Ovary (tissue), 9 donors: ENCODE results near the gene SIPA1L3. TPM values are rescaled to one million over a fixed set of nuclear protein-coding genes. Genes with fewer than 3 reads are reported as not detected.

Source experiments
- DNase-seq, 5 donors: peaks; one replicate each; pipeline ENCODE4 v3.0.0-alpha.2; 2019 to 2020
- H3K27ac ChIP-seq, 2 donors: fragments of 200-600 bp; one replicate each; pipeline versions ENCODE4 v1.5.1 to v1.8.0; 2019 to 2022
- H3K27me3 ChIP-seq: fragments of 200-600 bp; one replicate; pipeline ENCODE4 v1.8.0; 2022
- H3K36me3 ChIP-seq: fragments of 200-600 bp; sonication (generic); one replicate; pipeline ENCODE4 v1.5.1; 2019
- H3K4me1 ChIP-seq: one replicate; pipeline ENCODE4 v1.8.1; 2013; ENCODE audit warnings: mild to moderate bottlenecking, moderate library complexity; ENCODE audit not compliant: insufficient read depth
- H3K4me3 ChIP-seq: fragments of 200-600 bp; sonication (generic); one replicate; pipeline ENCODE4 v1.5.1; 2017
- H3K9me3 ChIP-seq, 2 donors: fragments of 200-600 bp in 1 of 2; sonication (generic) in 1 of 2; one replicate each; pipeline versions ENCODE4 v1.5.1 to v1.8.1; 2013 to 2019; ENCODE audit warnings: mild to moderate bottlenecking in 1 of 2, moderate library complexity in 1 of 2
- EP300 ChIP-seq: sonication (generic); formaldehyde crosslinking; IDR thresholded peaks from one replicate; pipeline ENCODE4 v1.6.1; 2017; ENCODE audit warnings: antibody characterized with exemption
- POLR2A ChIP-seq: fragments of 450-650 bp; IDR thresholded peaks from one replicate; pipeline ENCODE4 v1.6.1; 2017; ENCODE audit warnings: antibody characterized with exemption, mild to moderate bottlenecking, moderate library complexity
- WGBS, 3 donors: extraction: QIAGEN DNeasy Blood & Tissue Kit in 1 of 3; methylation state at CpG; one replicate each; pipeline versions ENCODE4 v1.1.5 to v1.1.7; 2013 to 2017; 5-methylcytosine and 5-hydroxymethylcytosine counted together
- intact Hi-C, 4 donors: fragments of 100-400 bp; cut with DNase I; formaldehyde crosslinking; loops; one replicate each; pipeline versions ENCODE4 v1.11.0 to v1.15.1; 2022 to 2023
- polyA plus RNA-seq, 2 donors: library from polyadenylated mRNA; stranded (reverse); fragments of 200-250 nt in 1 of 2; fragments of 350-450 nt in 1 of 2; fragmentation: Illumina TruSeq in 1 of 2; extraction: RNeasy Lipid Tissue Mini Kit (QIAGEN cat#74804) in 1 of 2; gene quantifications; one replicate each; pipeline ENCODE4 v1.2.3, GENCODE V29; 2013 to 2014
- total RNA-seq, 7 donors: library from RNA; depleted of rRNA in 2 of 7; stranded (reverse); fragments of >200 nt in 2 of 7; fragmentation: NEBNext Ultra II Directional in 3 of 7; extraction: Animal tissue kit (Norgen Biotek cat#: 25700) in 3 of 7; gene quantifications; one replicate each; pipeline versions ENCODE4 v1.1.0 to v1.2.4, GENCODE V29; 2016 to 2023
- TF ChIP-seq, protein P1 (sequence below), 3 donors: fragments of 450-650 bp in 2 of 3; fragments of 200-600 bp in 1 of 3; IDR thresholded peaks; one replicate each; pipeline versions ENCODE4 v1.5.1 to v1.8.0; 2016 to 2022; ENCODE audit warnings: antibody characterized with exemption in 3 of 3, mild to moderate bottlenecking in 1 of 3
- donor health status: DM: no; HTN: no; CAD: no; lungs with moderate emphysema.
- donor health status: DM: no; HTN: no; CAD: no.
- donor health status: Bipolar disorder and iron deficiency.
- donor health status: DM: yes; HTN: yes; CAD: no.
- donor health status: DM: no; HTN: no; CAD: no.
- donor health status: DM: yes; HTN: yes; CAD: no.

Gene SIPA1L3
- total and polyA plus RNA-seq, 9 donors: 4.5 to 27.9 (median 18.2) TPM

DNA sequence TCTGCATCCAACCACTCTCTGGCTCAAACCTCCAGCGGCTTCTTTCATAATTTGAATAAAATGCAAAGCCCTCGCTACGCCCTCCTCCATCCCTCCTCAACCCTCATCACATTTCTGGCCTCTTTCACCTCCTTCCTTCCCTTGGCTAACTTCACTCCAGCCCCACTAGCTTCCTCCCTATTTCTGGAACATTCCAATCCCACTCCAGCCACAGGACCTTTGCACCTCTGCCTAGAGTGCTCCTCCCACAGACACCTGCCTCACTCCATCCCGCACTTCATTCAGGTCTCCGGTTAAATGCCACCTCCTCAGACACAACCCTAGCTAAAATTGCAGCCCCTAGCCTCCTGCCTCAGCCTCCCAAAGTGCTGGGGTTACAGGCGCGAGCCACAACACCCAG, 324.9 kb downstream of the SIPA1L3 start:
- DNase-seq: no peak
- WGBS, 3 donors: 87 to 91% (median 87%) methylated on average over 7 of the region's 7 CpGs
- intact Hi-C loops: no loop called here

DNA sequence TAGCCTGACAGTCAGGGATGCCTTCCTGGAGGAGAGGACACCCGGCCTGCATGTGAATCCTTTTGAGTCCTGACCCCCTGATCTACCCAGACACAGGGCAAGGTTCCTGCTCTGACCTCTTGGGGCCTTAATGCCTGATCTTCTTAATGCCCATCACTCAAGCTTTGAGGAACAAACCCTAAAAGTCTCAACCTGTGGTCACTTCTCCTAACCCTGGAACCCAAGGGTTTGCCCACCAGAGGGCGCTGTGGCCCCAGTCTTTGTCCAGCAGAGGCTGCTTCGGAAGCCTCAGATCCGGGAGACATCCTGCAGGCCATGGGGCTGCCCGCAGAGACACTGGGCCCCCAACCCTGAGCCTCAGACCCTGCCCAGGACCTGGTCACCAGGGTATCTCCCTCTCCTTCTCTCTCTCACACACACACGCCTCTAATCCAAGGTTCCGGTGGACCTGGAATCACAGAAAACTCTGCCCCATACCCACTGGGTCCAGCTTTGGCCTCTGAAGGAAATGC, 326.8 kb downstream of the SIPA1L3 start:
- Histone ChIP-seq H3K4me1 (no peaks in the 10 kb centered on the region), H3K27ac (no peak overlapping the region), H3K36me3 (no peaks in the 10 kb centered on the region), H3K9me3 (no peaks in the 10 kb centered on the region), H3K4me3 (no peak overlapping the region), H3K27me3 (no peaks in the 10 kb centered on the region)
- TF ChIP-seq, protein P1, sequence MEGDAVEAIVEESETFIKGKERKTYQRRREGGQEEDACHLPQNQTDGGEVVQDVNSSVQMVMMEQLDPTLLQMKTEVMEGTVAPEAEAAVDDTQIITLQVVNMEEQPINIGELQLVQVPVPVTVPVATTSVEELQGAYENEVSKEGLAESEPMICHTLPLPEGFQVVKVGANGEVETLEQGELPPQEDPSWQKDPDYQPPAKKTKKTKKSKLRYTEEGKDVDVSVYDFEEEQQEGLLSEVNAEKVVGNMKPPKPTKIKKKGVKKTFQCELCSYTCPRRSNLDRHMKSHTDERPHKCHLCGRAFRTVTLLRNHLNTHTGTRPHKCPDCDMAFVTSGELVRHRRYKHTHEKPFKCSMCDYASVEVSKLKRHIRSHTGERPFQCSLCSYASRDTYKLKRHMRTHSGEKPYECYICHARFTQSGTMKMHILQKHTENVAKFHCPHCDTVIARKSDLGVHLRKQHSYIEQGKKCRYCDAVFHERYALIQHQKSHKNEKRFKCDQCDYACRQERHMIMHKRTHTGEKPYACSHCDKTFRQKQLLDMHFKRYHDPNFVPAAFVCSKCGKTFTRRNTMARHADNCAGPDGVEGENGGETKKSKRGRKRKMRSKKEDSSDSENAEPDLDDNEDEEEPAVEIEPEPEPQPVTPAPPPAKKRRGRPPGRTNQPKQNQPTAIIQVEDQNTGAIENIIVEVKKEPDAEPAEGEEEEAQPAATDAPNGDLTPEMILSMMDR (IDR thresholded peaks at IDR 0.05): peak; percentile 13 to 43 (median 23)
- no peak for TF ChIP-seq POLR2A
- WGBS, 3 donors: 14 to 25% (median 16%) methylated on average over 7 of the region's 7 CpGs
- intact Hi-C loops: no loop called here
- peak in 4 of 5 donors; percentile 62 to 79 (median 68) for DNase-seq

More for the DNA sequence above, 324.9 kb downstream of the SIPA1L3 start:
- Histone ChIP-seq H3K4me1 (no peaks in the 10 kb centered on the region), H3K27ac (no peak overlapping the region), H3K4me3 (no peak overlapping the region), H3K27me3 (no peaks in the 10 kb centered on the region), H3K36me3 (no peaks in the 10 kb centered on the region), H3K9me3 (no peaks in the 10 kb centered on the region)
- TF ChIP-seq, protein P1 (IDR thresholded peaks at IDR 0.05): no peak

DNA sequence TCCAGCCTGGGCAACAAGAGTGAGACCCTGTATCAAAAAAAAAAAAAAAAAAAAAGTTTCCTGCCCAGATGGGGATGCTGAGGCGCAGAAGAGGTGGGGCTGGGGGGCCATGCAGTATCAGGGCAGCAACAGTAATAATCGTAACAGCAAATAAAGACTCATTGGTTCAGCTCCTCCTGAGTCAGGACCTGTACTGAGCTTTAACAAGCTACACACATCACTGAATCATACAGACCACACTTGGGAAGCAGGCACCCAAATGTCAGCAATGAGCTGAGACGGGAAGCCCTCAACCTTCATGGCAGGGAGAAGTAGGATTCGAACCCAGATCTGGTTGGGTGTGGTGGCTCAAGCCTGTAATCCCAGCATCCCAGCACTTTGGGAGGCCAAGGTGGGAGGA, 327.6 kb downstream of the SIPA1L3 start:
- WGBS, 3 donors: 87 to 91% (median 91%) methylated on average over 4 of the region's 4 CpGs
- intact Hi-C loops: no loop called here
- no peaks in the 10 kb centered on the region for H3K4me1 ChIP-seq
- DNase-seq: no peak
- no peak overlapping the region for H3K4me3 ChIP-seq
- H3K27ac ChIP-seq: no peak overlapping the region
- no peaks in the 10 kb centered on the region for H3K9me3 ChIP-seq
- no peaks in the 10 kb centered on the region for H3K36me3 ChIP-seq
- TF ChIP-seq POLR2A (no peak), EP300 (no peak)
- TF ChIP-seq, protein P1 (IDR thresholded peaks at IDR 0.05): no peak
- no peaks in the 10 kb centered on the region for H3K27me3 ChIP-seq

DNA sequence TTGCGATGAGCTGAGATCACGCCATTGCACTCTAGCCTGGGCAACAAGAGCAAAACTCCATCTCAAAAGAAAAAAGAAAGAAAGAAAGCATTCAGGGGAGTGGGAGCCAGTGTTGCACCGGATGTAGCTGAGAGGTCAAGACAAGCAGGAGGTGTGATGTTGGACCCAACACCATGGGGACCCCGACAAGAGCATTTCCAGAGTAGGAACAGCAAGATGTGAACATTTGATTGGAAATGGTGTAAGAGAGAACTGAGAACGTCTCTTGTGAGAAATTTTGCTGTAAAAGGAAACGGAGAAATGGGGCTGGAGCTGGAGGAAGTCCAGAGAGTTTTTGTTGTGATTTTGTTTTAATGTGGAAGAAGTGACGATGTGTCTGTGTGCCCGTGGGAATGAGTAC, 332.8 kb downstream of the SIPA1L3 start:
- Histone ChIP-seq H3K9me3 (no peaks in the 10 kb centered on the region), H3K27me3 (no peaks in the 10 kb centered on the region), H3K36me3 (no peaks in the 10 kb centered on the region), H3K4me3 (no peak overlapping the region), H3K27ac (no peak overlapping the region), H3K4me1 (peaks cover 2% of the 10 kb centered on the region)
- DNase-seq: no peak
- WGBS, 3 donors: 33 to 47% (median 40%) methylated on average over 8 of the region's 8 CpGs
- TF ChIP-seq, protein P1 (IDR thresholded peaks at IDR 0.05): no peak
- TF ChIP-seq EP300: no peak
- no peak for TF ChIP-seq POLR2A
- intact Hi-C loops: loop anchor here in 1 of 4 donors (5.0 kb wide), 1 partner anchor 92 kb away; no protein-coding TSS in a partner anchor
